Measurements from ENCODE around the gene WDR59.

WDR59 gene

GRCh38 chr16:74887084-74887483 is 97.8 kb downstream of the WDR59 start:
- no peak for DNase-seq (ENCODE audit: extremely low spot score)
- ChIA-PET CTCF (no interaction called here), POLR2A (no interaction called here)
- TF ChIP-seq FOXM1 (IDR thresholded peaks at IDR 0.05; ENCODE audit: borderline replicate concordance) (no peak), SUZ12 (IDR thresholded peaks at IDR 0.05) (no peak), BHLHE40 (IDR thresholded peaks at IDR 0.05; ENCODE audit: borderline replicate concordance) (no peak), CTBP1 (IDR thresholded peaks at IDR 0.05; ENCODE audit: borderline replicate concordance) (no peak), PKNOX1 (IDR thresholded peaks at IDR 0.05) (no peak), ELF4 (IDR thresholded peaks at IDR 0.05) (no peak), L3MBTL2 (conservative IDR thresholded peaks at IDR 0.05) (no peak), ARNT (IDR thresholded peaks at IDR 0.05) (no peak), FOXA1 (IDR thresholded peaks at IDR 0.05) (no peak), NFRKB (IDR thresholded peaks at IDR 0.05) (no peak), FOXK2 (IDR thresholded peaks at IDR 0.05) (no peak), ZNF384 (IDR thresholded peaks at IDR 0.05) (no peak), HDGF (IDR thresholded peaks at IDR 0.05; ENCODE audit: borderline replicate concordance) (no peak), TARDBP (IDR thresholded peaks at IDR 0.05) (no peak), SP1 (IDR thresholded peaks at IDR 0.05) (no peak), LEF1 (IDR thresholded peaks at IDR 0.05; ENCODE audit: borderline replicate concordance) (no peak)

GRCh38 chr16:74877706-74878105 is 107.2 kb downstream of the WDR59 start:
- ChIA-PET CTCF (no interaction called here), POLR2A (no interaction called here)
- TF ChIP-seq TARDBP (IDR thresholded peaks at IDR 0.05) (no peak), ELF4 (IDR thresholded peaks at IDR 0.05) (no peak), NFRKB (IDR thresholded peaks at IDR 0.05) (no peak), PKNOX1 (IDR thresholded peaks at IDR 0.05) (no peak), ARNT (IDR thresholded peaks at IDR 0.05) (no peak), CTBP1 (IDR thresholded peaks at IDR 0.05; ENCODE audit: borderline replicate concordance) (no peak), HDGF (IDR thresholded peaks at IDR 0.05; ENCODE audit: borderline replicate concordance) (no peak), ZNF384 (IDR thresholded peaks at IDR 0.05) (no peak), LEF1 (IDR thresholded peaks at IDR 0.05; ENCODE audit: borderline replicate concordance) (no peak), L3MBTL2 (conservative IDR thresholded peaks at IDR 0.05) (no peak), SP1 (IDR thresholded peaks at IDR 0.05) (no peak), SUZ12 (IDR thresholded peaks at IDR 0.05) (no peak), FOXA1 (IDR thresholded peaks at IDR 0.05) (no peak), FOXM1 (IDR thresholded peaks at IDR 0.05; ENCODE audit: borderline replicate concordance) (no peak), BHLHE40 (IDR thresholded peaks at IDR 0.05; ENCODE audit: borderline replicate concordance) (no peak), FOXK2 (IDR thresholded peaks at IDR 0.05) (no peak)
- DNase-seq (ENCODE audit: extremely low spot score): no peak

- ChIA-PET CTCF (no interaction called here), POLR2A (no interaction called here)
- TF ChIP-seq FOXM1 (IDR thresholded peaks at IDR 0.05; ENCODE audit: borderline replicate concordance) (no peak), BHLHE40 (IDR thresholded peaks at IDR 0.05; ENCODE audit: borderline replicate concordance) (no peak), NFRKB (IDR thresholded peaks at IDR 0.05) (no peak), SUZ12 (IDR thresholded peaks at IDR 0.05) (no peak), ZNF384 (IDR thresholded peaks at IDR 0.05) (no peak), ARNT (IDR thresholded peaks at IDR 0.05) (no peak), HDGF (IDR thresholded peaks at IDR 0.05; ENCODE audit: borderline replicate concordance) (no peak), FOXK2 (IDR thresholded peaks at IDR 0.05) (no peak), PKNOX1 (IDR thresholded peaks at IDR 0.05) (no peak), LEF1 (IDR thresholded peaks at IDR 0.05; ENCODE audit: borderline replicate concordance) (no peak)
- no peak for DNase-seq (ENCODE audit: extremely low spot score)
These were observed 109.9 kb downstream of the WDR59 start for GRCh38 chr16:74874912-74875546.

- TF ChIP-seq HDGF (IDR thresholded peaks at IDR 0.05; ENCODE audit: borderline replicate concordance): no peak
- TF ChIP-seq SUZ12 (IDR thresholded peaks at IDR 0.05): no peak
- no peak for TF ChIP-seq ZNF384 (IDR thresholded peaks at IDR 0.05)
- no peak for TF ChIP-seq SP1 (IDR thresholded peaks at IDR 0.05)
- TF ChIP-seq NFRKB (IDR thresholded peaks at IDR 0.05): no peak
- no peak for TF ChIP-seq PKNOX1 (IDR thresholded peaks at IDR 0.05)
- TF ChIP-seq FOXM1 (IDR thresholded peaks at IDR 0.05; ENCODE audit: borderline replicate concordance): no peak
- ChIA-PET POLR2A (no interaction called here), CTCF (no interaction called here)
- no peak for DNase-seq (ENCODE audit: extremely low spot score)
These were observed 110.8 kb downstream of the WDR59 start for GRCh38 chr16:74874123-74874522.

GRCh38 chr16:74872302-74872701 is 112.6 kb downstream of the WDR59 start:
- CTCF ChIA-PET: interaction anchor here (0.7 kb wide), 2 partner anchors 9 to 35 kb away, joined by 3 read pairs; no protein-coding TSS in a partner anchor
- DNase-seq (ENCODE audit: extremely low spot score): no peak
- POLR2A ChIA-PET: no interaction called here
- TF ChIP-seq PKNOX1 (IDR thresholded peaks at IDR 0.05): no peak
- no peak for TF ChIP-seq SP1 (IDR thresholded peaks at IDR 0.05)
- TF ChIP-seq L3MBTL2 (conservative IDR thresholded peaks at IDR 0.05): no peak
- TF ChIP-seq FOXA1 (IDR thresholded peaks at IDR 0.05): no peak
- TF ChIP-seq LEF1 (IDR thresholded peaks at IDR 0.05; ENCODE audit: borderline replicate concordance): no peak
- no peak for TF ChIP-seq HDGF (IDR thresholded peaks at IDR 0.05; ENCODE audit: borderline replicate concordance)
- no peak for TF ChIP-seq FOXK2 (IDR thresholded peaks at IDR 0.05)
- TF ChIP-seq CTBP1 (IDR thresholded peaks at IDR 0.05; ENCODE audit: borderline replicate concordance): no peak
- no peak for TF ChIP-seq ARNT (IDR thresholded peaks at IDR 0.05)
